HTR-8/SVneo (cell line): ENCODE data around the gene WDR33.

Experiments used
- DNase-seq: peaks from one replicate; pipeline ENCODE4 v3.0.0; 2011; ENCODE audit warnings: low spot score, mixed read lengths; ENCODE audit not compliant: insufficient read length
- FAIRE-seq: peaks from 2 replicates; lab custom pipeline; 2011; peaks lifted over from hg19 to GRCh38; lab: Jason Lieb, UNC

The WDR33 gene

GRCh38 chr2:127676906-127677305 lies 134.1 kb downstream of the WDR33 start:
- FAIRE-seq (no peak), DNase-seq (no peak)

GRCh38 chr2:127675331-127676261 lies 135.4 kb downstream of the WDR33 start, which contains the start of gene LIMS2:
LIMS2 (minus strand) TSS chr2:127675530; CDS start chr2:127675024, 506 bp downstream.
- no peak for FAIRE-seq

GRCh38 chr2:127674241-127675209 lies 136.4 kb downstream of the WDR33 start:
- DNase-seq (peak; percentile 48), FAIRE-seq (no peak)

More at GRCh38 chr2:127675331-127676261, 135.4 kb downstream of the WDR33 start, which contains the start of gene LIMS2:
- DNase-seq: peak; percentile 66

GRCh38 chr2:127673291-127674069 lies 137.5 kb downstream of the WDR33 start:
- no peak for DNase-seq
- no peak for FAIRE-seq

GRCh38 chr2:127672341-127673224 lies 138.4 kb downstream of the WDR33 start:
- FAIRE-seq (no peak), DNase-seq (no peak)

GRCh38 chr2:127671557-127672302 lies 139.2 kb downstream of the WDR33 start:
- DNase-seq (no peak), FAIRE-seq (peak; percentile 44)

- DNase-seq: no peak
- FAIRE-seq: no peak
Measured at GRCh38 chr2:127670957-127671290, 140.0 kb downstream of the WDR33 start.

GRCh38 chr2:127670055-127670956 lies 140.7 kb downstream of the WDR33 start:
- DNase-seq (no peak), FAIRE-seq (no peak)

- FAIRE-seq: no peak
- DNase-seq: no peak
Measured at GRCh38 chr2:127669056-127669455, 141.9 kb downstream of the WDR33 start.

GRCh38 chr2:127665267-127665893 lies 145.6 kb downstream of the WDR33 start:
- no peak for FAIRE-seq
- no peak for DNase-seq

- DNase-seq (no peak), FAIRE-seq (no peak)
Measured at GRCh38 chr2:127664895-127665225, 146.1 kb downstream of the WDR33 start.

GRCh38 chr2:127664065-127664894 lies 146.7 kb downstream of the WDR33 start:
- FAIRE-seq (no peak), DNase-seq (no peak)

- FAIRE-seq (no peak), DNase-seq (no peak)
Measured at GRCh38 chr2:127663566-127664064, 147.4 kb downstream of the WDR33 start.

- FAIRE-seq: peak; percentile 49
- no peak for DNase-seq
Measured at GRCh38 chr2:127662937-127663565, 147.9 kb downstream of the WDR33 start.

- DNase-seq: no peak
- FAIRE-seq: no peak
Measured at GRCh38 chr2:127661949-127662510, 148.9 kb downstream of the WDR33 start.
